HG03097 (cell line): ENCODE results near the gene ENAH.
"Not testable (repeated sequence)": the region's sequence is repeated elsewhere in the genome, so short reads cannot be mapped to it uniquely, and the experiment has no call there.

Source experiments
- ATAC-seq: cut with Tn5 transposase; IDR thresholded peaks from one replicate; pipeline ENCODE4 v1.9.1; 2021; ENCODE audit not compliant: unreplicated experiment, low FRiP score

ENAH gene

GRCh38 chr1:225652729-225653462 lies at the start of gene ENAH:
Gene ENAH, minus strand, starts transcription at chr1:225653123. Its CDS starts 433 bp downstream, at chr1:225652690.
- no peak for ATAC-seq

- no peak for ATAC-seq
Measured at GRCh38 chr1:225700889-225701465, 48.1 kb upstream of the ENAH start.

- ATAC-seq, result no peak
Measured at GRCh38 chr1:225700164-225700821, 47.4 kb upstream of the ENAH start.

GRCh38 chr1:225699336-225699735 lies 46.4 kb upstream of the ENAH start:
- no peak for ATAC-seq

GRCh38 chr1:225698194-225698593 lies 45.3 kb upstream of the ENAH start:
- not testable (repeated sequence) for ATAC-seq

GRCh38 chr1:225697428-225697827 lies 44.5 kb upstream of the ENAH start:
- no peak for ATAC-seq

- ATAC-seq, result no peak
Measured at GRCh38 chr1:225695578-225696337, 42.8 kb upstream of the ENAH start.

- no peak for ATAC-seq
Measured at GRCh38 chr1:225694151-225694603, 41.3 kb upstream of the ENAH start.

- not testable (repeated sequence) for ATAC-seq
Measured at GRCh38 chr1:225693697-225694096, 40.8 kb upstream of the ENAH start.

GRCh38 chr1:225693085-225693696 lies 40.3 kb upstream of the ENAH start:
- ATAC-seq, result no peak

GRCh38 chr1:225692517-225692879 lies 39.6 kb upstream of the ENAH start:
- ATAC-seq, result no peak

GRCh38 chr1:225691861-225692516 lies 39.1 kb upstream of the ENAH start:
- no peak for ATAC-seq

- no peak for ATAC-seq
Measured at GRCh38 chr1:225691377-225691776, 38.5 kb upstream of the ENAH start.

- no peak for ATAC-seq
Measured at GRCh38 chr1:225689882-225690459, 37.0 kb upstream of the ENAH start.

GRCh38 chr1:225688345-225688744 lies 35.4 kb upstream of the ENAH start:
- ATAC-seq, result no peak

GRCh38 chr1:225685476-225686176 lies 32.7 kb upstream of the ENAH start:
- no peak for ATAC-seq

- no peak for ATAC-seq
Measured at GRCh38 chr1:225684741-225685140, 31.8 kb upstream of the ENAH start.

- ATAC-seq, result no peak
Measured at GRCh38 chr1:225681231-225681630, 28.3 kb upstream of the ENAH start.

GRCh38 chr1:225678545-225678944 lies 25.6 kb upstream of the ENAH start:
- no peak for ATAC-seq
